Measurements from ENCODE around the gene RNU5D-1. TPM values are rescaled to one million over a fixed set of nuclear protein-coding genes. Genes with fewer than 3 reads are reported as not detected.
A peak's percentile ranks its signal among the peaks of the same experiment; 100 is the strongest.

The RNU5D-1 gene
- total and polyA plus RNA-seq, 2 of the 13 experiments (the other 11 are each of a cell fraction or from before 2014, with no cell fraction given) = 165 TPM; not detected in 1

- TF ChIP-seq ZNF430 (CRISPR knock-in tag; IDR thresholded peaks at IDR 0.05) (no peak; the same call in 1 of the 2 replicates), ZNF543 (CRISPR knock-in tag; IDR thresholded peaks at IDR 0.05) (no peak), PAF1 (CRISPR knock-in tag; IDR thresholded peaks at IDR 0.05) (no peak), NR2F6 (IDR thresholded peaks at IDR 0.05) (no peak; the same call in 1 of the 2 replicates), NR2F6 (CRISPR knock-in tag; IDR thresholded peaks at IDR 0.05) (peak; percentile 30; the same call in 1 of the 2 replicates), SIN3A (IDR thresholded peaks at IDR 0.05; ENCODE audit: borderline replicate concordance, low read depth, low read length) (peak; percentile 68), ZNF607 (CRISPR knock-in tag; IDR thresholded peaks at IDR 0.05; ENCODE audit: borderline replicate concordance) (no peak), SUZ12 (IDR thresholded peaks at IDR 0.05; ENCODE audit: low read depth, low read length) (peak; percentile 62), ZNF296 (CRISPR knock-in tag; conservative IDR thresholded peaks at IDR 0.05) (no peak), ZNF326 (CRISPR knock-in tag; IDR thresholded peaks at IDR 0.05; ENCODE audit: borderline replicate concordance) (no peak), SMYD3 (CRISPR knock-in tag; IDR thresholded peaks at IDR 0.05) (no peak; the same call in 1 of the 2 replicates), ZNF337 (CRISPR knock-in tag; IDR thresholded peaks at IDR 0.05; ENCODE audit: borderline replicate concordance, low read depth) (peak; percentile 58; the same call in 1 of the 2 replicates), SP140L (CRISPR knock-in tag; IDR thresholded peaks at IDR 0.05; ENCODE audit: borderline replicate concordance) (peak; percentile 66; the same call in 1 of the 2 replicates), ISL2 (CRISPR knock-in tag; IDR thresholded peaks at IDR 0.05) (0 out of 2 replicates have a peak, but pooled peaks have one; percentile 17), ZBTB46 (CRISPR knock-in tag; IDR thresholded peaks at IDR 0.05; ENCODE audit: borderline replicate concordance) (no peak), ETV5 (CRISPR knock-in tag; IDR thresholded peaks at IDR 0.05; ENCODE audit: borderline replicate concordance) (no peak), RBM22 (optimal IDR thresholded peaks at IDR 0.05; ENCODE audit: low read length) (peak; percentile 22), ZKSCAN8 (CRISPR knock-in tag; IDR thresholded peaks at IDR 0.05; ENCODE audit: borderline replicate concordance) (no peak), TBX2 (CRISPR knock-in tag; IDR thresholded peaks at IDR 0.05; ENCODE audit: borderline replicate concordance) (no peak), LBX2 (CRISPR knock-in tag; IDR thresholded peaks at IDR 0.05; ENCODE audit: borderline replicate concordance) (no peak), HCFC1 (IDR thresholded peaks at IDR 0.05; ENCODE audit: low read depth, low read length) (no peak), IKZF1 (IDR thresholded peaks at IDR 0.05) (no peak), TCF12 (IDR thresholded peaks at IDR 0.05) (no peak), TCF12 (CRISPR knock-in tag; IDR thresholded peaks at IDR 0.05) (no peak), TAF1 (CRISPR knock-in tag; IDR thresholded peaks at IDR 0.05) (no peak), CTCF (CRISPR knock-in tag; IDR thresholded peaks at IDR 0.05) (peak; percentile 79), ZNF235 (CRISPR knock-in tag; IDR thresholded peaks at IDR 0.05; ENCODE audit: borderline replicate concordance) (no peak), ZKSCAN1 (IDR thresholded peaks at IDR 0.05; ENCODE audit: low read length) (peak; percentile 9; the same call in 1 of the 2 replicates), THYN1 (CRISPR knock-in tag; IDR thresholded peaks at IDR 0.05; ENCODE audit: borderline replicate concordance, low read depth) (no peak), MIER2 (CRISPR knock-in tag; IDR thresholded peaks at IDR 0.05) (peak; percentile 51; the same call in 1 of the 2 replicates)
These were observed at the start of gene RNU5D-1 (continued) for GRCh38 chr1:44730741-44731512.

Measured in HepG2 (cell line).